HG03280 (cell line): ENCODE measurements around the gene CD63.

Experiments
- ATAC-seq: cut with Tn5 transposase; IDR thresholded peaks from one replicate; pipeline ENCODE4 v1.9.1; 2021; ENCODE audit warnings: mild to moderate bottlenecking, moderate library complexity; ENCODE audit not compliant: unreplicated experiment

Gene CD63

GRCh38 chr12:55706568-55707218, 22.1 kb downstream of the CD63 start:
- ATAC-seq, result no peak

GRCh38 chr12:55705782-55706402, 22.9 kb downstream of the CD63 start:
- no peak for ATAC-seq

DNA sequence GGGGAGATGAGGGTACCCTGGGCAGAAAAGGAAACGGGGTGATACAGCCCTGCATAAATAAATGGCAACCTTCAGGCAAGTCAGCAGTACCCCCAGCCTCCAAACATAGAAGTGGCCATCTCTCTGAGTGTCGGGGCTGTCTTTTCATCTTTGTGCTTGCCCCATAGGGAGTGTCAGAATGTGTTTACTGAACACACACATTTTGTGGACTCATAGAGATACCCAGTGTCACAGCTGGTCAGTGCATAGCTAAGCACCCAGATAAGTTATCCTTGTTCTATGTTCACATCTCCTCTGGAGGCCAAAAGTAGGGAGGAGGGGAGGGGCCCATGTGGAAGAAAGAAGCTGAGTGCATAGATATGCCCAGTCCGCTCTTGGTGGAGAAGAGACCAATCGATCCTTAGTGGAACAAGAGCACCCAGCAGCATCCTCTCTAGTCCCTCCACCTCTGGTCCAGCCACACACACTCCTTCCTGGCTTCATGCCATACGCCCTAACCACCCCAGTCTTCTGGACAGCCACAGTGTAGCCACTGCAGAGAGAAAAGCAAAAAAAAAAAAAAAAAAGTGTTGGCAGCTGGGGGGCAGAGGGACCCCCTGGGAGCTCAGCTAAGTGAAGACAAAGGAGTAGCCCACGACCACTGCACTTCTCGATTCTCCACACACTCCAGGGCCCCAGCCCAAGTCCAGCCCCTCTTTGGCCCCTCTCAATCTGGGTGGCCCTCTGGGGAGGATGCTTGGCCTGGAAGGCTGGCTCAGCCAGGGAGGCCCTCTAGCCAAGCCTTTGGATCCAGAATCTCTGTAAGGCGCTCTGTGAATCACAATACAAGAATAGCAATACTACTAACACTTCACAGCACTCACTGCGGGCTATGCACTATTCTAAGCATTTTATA, 23.7 kb downstream of the CD63 start:
- no peak for ATAC-seq

DNA sequence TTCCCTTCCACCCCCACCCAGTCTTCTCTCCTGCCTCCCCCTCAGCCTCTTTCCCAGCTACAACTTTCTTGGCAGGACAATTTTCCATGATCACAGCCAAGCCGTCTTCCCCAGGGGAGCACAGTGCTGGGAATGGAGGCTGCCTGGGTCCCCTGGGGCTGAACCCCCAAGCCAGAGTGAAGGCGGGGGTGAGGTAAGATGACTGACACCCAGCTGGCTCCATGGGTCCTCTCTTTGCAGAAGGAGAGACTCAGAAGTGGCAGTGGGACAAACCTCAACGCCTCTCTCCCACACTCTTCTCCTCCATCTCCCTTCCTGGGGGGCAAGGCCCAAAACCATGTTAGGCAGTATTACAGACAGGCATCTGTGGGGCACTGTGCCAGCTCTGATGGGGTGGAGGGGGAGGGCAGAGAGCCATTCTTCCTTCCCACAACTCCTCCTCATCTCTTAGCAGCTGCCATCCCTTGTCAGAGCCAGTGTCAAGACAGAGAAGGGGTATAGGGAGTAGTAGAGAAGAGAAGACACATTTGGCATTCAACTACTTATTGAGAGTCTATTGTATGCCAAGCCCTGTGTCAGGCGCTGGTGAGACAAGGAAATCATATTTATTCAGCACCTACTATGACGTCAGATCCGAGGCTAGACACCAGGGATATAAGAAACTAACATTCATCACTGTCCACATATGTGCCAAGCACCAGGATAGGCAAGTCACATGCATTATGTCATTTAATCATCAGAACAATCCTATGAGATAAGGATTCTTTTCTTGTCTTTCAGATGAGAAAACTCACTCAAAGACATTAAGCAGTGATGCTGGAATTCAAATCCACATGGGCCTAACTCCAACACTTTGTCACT, 24.7 kb downstream of the CD63 start:
- ATAC-seq, result no peak

DNA sequence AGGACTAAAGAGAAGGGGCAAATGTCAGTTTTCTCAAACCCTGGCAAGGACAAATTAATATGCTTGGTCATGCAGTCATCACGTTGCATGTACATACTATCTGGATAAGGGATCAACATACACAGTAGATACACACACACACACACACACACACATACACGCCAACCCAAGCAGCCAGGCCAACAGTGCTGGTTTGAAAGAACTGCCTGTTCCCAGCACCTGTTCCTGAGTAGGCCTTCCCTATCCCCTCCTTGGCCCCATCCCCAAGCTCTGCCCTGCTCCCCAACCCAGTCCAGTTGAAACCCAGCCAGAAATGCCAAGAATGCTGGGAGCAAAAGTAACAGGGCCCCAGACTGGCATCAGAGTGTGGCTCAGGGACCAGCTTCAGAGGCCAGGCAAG, 25.5 kb downstream of the CD63 start:
- ATAC-seq, result no peak

GRCh38 chr12:55702861-55703260, 25.9 kb downstream of the CD63 start:
- ATAC-seq, result no peak

DNA sequence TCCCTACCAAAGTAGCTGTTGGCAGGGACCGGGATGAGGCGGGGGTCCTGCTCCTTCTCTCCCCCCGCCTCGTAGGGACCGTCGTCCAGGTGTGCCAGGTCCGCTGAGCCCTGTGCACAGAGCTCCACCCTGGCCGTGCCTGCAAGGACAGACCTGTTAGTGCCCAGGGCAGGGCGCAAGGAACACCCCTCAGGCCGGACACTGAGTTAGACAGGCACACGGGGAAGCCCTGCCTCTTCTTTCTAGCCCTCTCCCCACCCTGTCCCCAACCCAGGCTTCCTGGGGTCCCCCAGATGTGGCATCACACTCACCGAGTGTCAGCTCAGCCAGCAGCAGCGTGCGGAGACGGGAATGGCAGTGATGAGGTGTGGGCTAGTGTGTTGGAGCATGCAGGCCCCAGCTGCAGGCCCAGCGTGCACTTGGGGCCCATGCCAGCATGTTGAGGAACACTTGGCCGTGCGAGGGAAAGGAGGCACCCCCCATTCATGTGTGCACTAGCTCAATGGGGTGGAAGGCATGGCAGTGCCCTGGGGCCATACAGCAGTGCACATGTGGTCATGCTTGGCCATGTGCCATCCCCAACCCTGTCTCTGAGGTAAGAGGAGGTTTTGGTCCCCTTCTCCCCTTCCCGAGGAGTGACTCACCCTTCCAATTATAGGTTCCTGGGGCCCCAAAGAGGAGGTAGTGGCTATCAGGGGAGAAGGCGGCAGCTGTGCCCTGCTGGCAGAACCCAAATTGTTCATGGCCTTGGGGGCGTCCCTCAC, 28.4 kb downstream of the CD63 start:
- ATAC-seq, result no peak

- no peak for ATAC-seq
These were observed 29.2 kb downstream of the CD63 start for GRCh38 chr12:55699471-55700055.

DNA sequence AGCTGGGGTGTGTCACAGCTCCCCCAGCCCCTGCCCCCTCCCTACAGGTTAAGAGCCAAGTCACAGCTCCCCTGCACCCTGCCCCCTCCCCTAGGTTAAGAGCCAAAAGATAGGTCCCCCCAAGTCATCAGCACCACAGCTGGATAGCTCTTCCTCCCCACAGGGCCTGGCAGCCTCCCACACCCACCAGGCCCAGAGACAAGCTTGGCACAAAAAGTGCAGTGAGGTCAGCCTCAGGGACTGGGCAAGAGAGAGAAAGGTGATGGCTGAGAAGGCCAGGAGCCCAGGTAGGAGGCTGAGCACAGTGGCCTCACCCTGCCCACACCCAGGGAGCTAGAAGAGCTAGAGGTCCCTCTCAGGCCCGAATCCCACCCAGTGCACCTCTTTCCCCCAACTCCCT, 29.8 kb downstream of the CD63 start:
- ATAC-seq, result no peak

GRCh38 chr12:55698241-55698955, 30.4 kb downstream of the CD63 start:
- no peak for ATAC-seq

- ATAC-seq, result no peak
These were observed 31.1 kb downstream of the CD63 start for GRCh38 chr12:55697686-55698085.

DNA sequence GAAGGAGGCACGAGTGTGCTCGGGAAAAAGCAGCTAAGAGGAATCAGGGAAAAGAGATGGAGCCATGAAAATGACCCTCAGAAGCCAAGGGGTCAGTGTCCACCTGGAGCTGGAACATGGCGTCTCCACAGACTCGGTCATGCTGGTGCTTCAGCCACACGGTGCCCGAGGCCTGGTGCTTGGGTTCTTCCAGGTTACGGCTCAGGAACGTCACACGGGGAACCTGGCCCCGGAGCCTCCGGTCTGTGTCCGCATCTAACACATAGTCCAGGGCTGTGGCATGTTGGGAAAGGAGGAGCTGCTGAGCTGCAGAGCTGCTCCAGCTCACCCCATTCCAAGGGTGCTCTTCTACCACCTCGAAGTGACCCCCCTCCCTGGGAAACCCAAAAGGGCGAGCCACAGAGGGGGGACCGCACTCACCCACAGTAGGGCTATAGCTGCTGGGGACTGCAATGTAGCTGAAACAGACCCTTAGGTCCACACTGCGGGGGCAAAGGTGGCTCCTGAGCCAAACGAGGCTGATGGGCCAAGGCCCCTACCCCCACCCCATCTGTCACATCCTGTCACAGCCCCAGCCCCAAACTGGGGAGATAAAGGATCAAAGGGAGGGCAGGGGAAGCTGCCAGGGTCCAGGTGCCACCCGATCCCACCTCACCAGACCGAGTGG, 31.9 kb downstream of the CD63 start:
- ATAC-seq, result no peak

- ATAC-seq, result no peak
These were observed 32.7 kb downstream of the CD63 start for GRCh38 chr12:55696141-55696540.

GRCh38 chr12:55695349-55695748, 33.5 kb downstream of the CD63 start:
- no peak for ATAC-seq

DNA sequence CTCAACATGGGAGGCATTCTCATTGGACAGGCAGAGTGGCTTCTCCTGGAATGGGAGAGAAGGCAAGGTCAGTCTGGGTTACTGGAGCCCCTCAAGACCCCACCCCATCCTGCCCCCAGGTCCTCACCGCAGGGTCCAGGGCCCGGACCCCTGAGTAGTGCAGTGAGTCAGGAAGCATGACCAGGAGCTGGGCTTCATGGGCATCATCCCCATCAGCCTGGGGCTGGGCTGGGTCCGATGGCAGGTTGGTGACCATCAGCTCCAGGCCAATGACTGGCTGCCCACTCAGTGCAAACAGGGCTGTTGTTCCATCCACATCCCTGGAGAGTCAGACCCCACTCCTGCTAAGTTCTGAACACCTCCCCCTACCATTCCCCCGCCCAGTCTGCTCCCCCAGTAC, 34.2 kb downstream of the CD63 start:
- no peak for ATAC-seq

GRCh38 chr12:55694188-55694515, 34.7 kb downstream of the CD63 start:
- no peak for ATAC-seq

GRCh38 chr12:55693323-55694187, 35.3 kb downstream of the CD63 start:
- no peak for ATAC-seq
